K562 (cell line): ENCODE data around the gene CDCA5. TPM values are rescaled to one million over a fixed set of nuclear protein-coding genes. Genes with fewer than 3 reads are reported as not detected.

Experiments used
- NUFIP1 ChIP-seq: fragments of 450-650 bp; IDR thresholded peaks from 2 replicates; pipeline ENCODE4 v1.6.1; 2018; ENCODE audit not compliant: partially characterized antibody
- RBM22 ChIP-seq: fragments of 200-400 bp; formaldehyde crosslinking; IDR thresholded peaks from 2 replicates; pipeline ENCODE4 v1.6.1; 2018; ENCODE audit warnings: low read length, low read depth; ENCODE audit not compliant: poor library complexity, severe bottlenecking
- RNF2 ChIP-seq: sonication (generic); IDR thresholded peaks from 2 replicates; pipeline ENCODE4 v1.6.1; 2016
- SMC3 ChIP-seq: conservative IDR thresholded peaks from 2 replicates; pipeline ENCODE4 v1.6.1; 2011; ENCODE audit warnings: low read depth, low read length, improper control_type of control experiment; ENCODE audit not compliant: insufficient read depth
- TGIF2 ChIP-seq: sonication (generic); formaldehyde crosslinking; IDR thresholded peaks from 2 replicates; pipeline ENCODE4 v1.8.1; 2022; ENCODE audit warnings: mild to moderate bottlenecking, missing genetic modification reagents, moderate library complexity
- ZEB2 ChIP-seq: fragments of 450-650 bp; IDR thresholded peaks from 2 replicates; pipeline ENCODE4 v1.6.1; 2016
- ZNF384 ChIP-seq: IDR thresholded peaks from 2 replicates; pipeline ENCODE4 v1.6.1; 2012; ENCODE audit warnings: low read depth, low read length, improper control_type of control experiment
- ZNF75A ChIP-seq: fragments of 450-650 bp; formaldehyde crosslinking; IDR thresholded peaks from 2 replicates; pipeline ENCODE4 v1.4.0; 2020; ENCODE audit warnings: mild to moderate bottlenecking
- polyA plus RNA-seq, 8 experiments: library from polyadenylated mRNA; depleted of rRNA in 4 of 8; stranded (reverse) in 5 of 8; unstranded in 3 of 8; fragments of >200 nt; fragmentation: Nextera tagmentation in 2 of 8; fragmentation: Illumina TruSeq in 1 of 8; extraction: Ambion mirVana in 2 of 8; extraction: Trizol in 1 of 8; gene quantifications; 2 replicates each; pipeline versions ENCODE4 v1.2.1 to v1.2.3, GENCODE V29; 2011 to 2014; ENCODE audit warnings: inconsistent platforms in 1 of 8, missing spikeins in 1 of 8
- total RNA-seq, 7 experiments: library from RNA; depleted of rRNA in 6 of 7; stranded (reverse); fragments of >200 nt in 6 of 7; fragmentation: Illumina TruSeq in 2 of 7; extraction: Trizol in 2 of 7; gene quantifications; 2 replicates each; pipeline versions ENCODE4 v1.2.1 to v1.2.3, GENCODE V29; 2011 to 2021; ENCODE audit warnings: low replicate concordance in 1 of 7
- TF ChIP-seq, protein P1 (sequence below), 2 experiments: fragments of 450-650 bp; conservative IDR thresholded peaks; 2 replicates each; pipeline ENCODE4 v1.6.1; 2017; ENCODE audit warnings: mild to moderate bottlenecking in 2 of 2, moderate library complexity in 2 of 2

CDCA5 gene
- total and polyA plus RNA-seq, 9 of the 15 experiments (the other 6 are each of a cell fraction or from before 2014, with no cell fraction given) = 18.9 to 94.3 (median 64.6) TPM

DNA sequence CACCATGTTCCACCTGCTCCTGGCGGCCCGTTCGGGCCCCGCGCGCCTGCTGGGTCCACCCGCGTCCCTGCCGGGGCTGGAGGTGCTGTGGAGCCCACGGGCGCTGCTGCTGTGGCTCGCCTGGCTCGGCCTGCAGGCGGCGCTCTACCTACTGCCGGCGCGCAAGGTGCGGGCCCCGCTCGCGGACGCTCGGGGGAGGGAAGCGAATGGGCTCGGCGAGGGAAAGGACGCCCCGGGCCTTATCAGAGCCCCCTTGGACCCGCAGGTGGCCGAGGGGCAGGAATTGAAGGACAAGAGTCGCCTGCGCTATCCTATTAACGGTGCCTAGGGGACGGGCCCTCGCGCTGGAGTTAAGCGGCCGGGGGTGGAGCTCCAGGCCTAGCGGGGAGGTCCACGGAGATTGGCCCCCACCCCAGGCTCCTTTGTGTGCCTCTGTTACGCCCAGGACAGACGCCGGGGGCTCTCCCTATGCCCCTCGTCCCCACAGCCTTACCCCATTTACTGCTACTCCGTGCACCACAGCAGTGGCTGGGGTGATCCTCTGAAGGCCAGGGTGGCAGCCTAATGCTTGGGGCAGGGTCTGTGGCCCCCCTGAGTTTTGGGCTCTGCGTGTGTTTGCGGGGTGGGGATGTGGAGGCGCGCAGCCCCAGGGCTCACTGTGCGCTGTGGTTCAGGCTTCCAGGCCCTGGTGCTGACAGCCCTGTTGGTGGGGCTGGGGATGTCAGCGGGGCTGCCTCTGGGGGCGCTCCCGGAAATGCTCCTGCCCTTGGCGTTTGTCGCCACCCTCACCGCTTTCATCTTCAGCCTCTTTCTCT lies 28.9 kb upstream of the CDCA5 start (continued):
- 0 out of 2 replicates have a peak, but pooled peaks have one; percentile 28 for TF ChIP-seq ZNF384
- TF ChIP-seq ZEB2 = no peak
- TF ChIP-seq SMC3 = peak; percentile 37; the same call in 1 of the 2 replicates
- TF ChIP-seq RNF2 = no peak
- TF ChIP-seq TGIF2 = peak; percentile 94
- TF ChIP-seq ZNF75A (CRISPR knock-in tag) = no peak
- TF ChIP-seq RBM22 = peak; percentile 71
- TF ChIP-seq, protein P1, sequence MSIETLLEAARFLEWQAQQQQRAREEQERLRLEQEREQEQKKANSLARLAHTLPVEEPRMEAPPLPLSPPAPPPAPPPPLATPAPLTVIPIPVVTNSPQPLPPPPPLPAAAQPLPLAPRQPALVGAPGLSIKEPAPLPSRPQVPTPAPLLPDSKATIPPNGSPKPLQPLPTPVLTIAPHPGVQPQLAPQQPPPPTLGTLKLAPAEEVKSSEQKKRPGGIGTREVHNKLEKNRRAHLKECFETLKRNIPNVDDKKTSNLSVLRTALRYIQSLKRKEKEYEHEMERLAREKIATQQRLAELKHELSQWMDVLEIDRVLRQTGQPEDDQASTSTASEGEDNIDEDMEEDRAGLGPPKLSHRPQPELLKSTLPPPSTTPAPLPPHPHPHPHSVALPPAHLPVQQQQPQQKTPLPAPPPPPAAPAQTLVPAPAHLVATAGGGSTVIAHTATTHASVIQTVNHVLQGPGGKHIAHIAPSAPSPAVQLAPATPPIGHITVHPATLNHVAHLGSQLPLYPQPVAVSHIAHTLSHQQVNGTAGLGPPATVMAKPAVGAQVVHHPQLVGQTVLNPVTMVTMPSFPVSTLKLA (conservative IDR thresholded peaks at IDR 0.05) = peak in 1 of 2 experiments; percentile 61; a peak in 3 of 4 replicates
- TF ChIP-seq NUFIP1 = no peak
